Gastrocnemius medialis (tissue), 4 donors: ENCODE results near the gene LCT. TPM values are rescaled to one million over a fixed set of nuclear protein-coding genes. Genes with fewer than 3 reads are reported as not detected.

ENCODE experiments used
- ATAC-seq, 2 donors: fragments of 150-250 bp; one replicate each; pipeline ENCODE4 v1.9.1; 2016
- DNase-seq, 2 donors: peaks; one replicate each; pipeline ENCODE4 v3.0.0-alpha.2; 2019
- H3K27ac ChIP-seq, 4 donors: fragments of 200-600 bp; sonication (generic); 1 replicate in 1 of 4; 2 replicates in 3 of 4; pipeline ENCODE4 v1.5.1; 2016 to 2018; ENCODE audit warnings: mild to moderate bottlenecking in 2 of 4, moderate library complexity in 1 of 4
- H3K27me3 ChIP-seq, 3 donors: fragments of 200-600 bp; sonication (generic) in 2 of 3; 1 replicate in 1 of 3; 2 replicates in 2 of 3; pipeline versions ENCODE4 v1.5.1 to v1.6.0; 2016 to 2019; ENCODE audit warnings: mild to moderate bottlenecking in 1 of 3, moderate library complexity in 1 of 3
- H3K36me3 ChIP-seq, 2 donors: fragments of 200-600 bp; sonication (generic) in 1 of 2; one replicate each; pipeline ENCODE4 v1.5.1; 2017 to 2018
- H3K4me1 ChIP-seq, 2 donors: fragments of 200-600 bp; sonication (generic) in 1 of 2; one replicate each; pipeline ENCODE4 v1.5.1; 2016 to 2017; ENCODE audit warnings: mild to moderate bottlenecking in 2 of 2
- H3K4me3 ChIP-seq, 4 donors: fragments of 200-600 bp; sonication (generic) in 3 of 4; 1 replicate in 1 of 4; 2 replicates in 3 of 4; pipeline ENCODE4 v1.5.1; 2016 to 2019; ENCODE audit warnings: mild to moderate bottlenecking in 2 of 4
- H3K9me3 ChIP-seq, 3 donors: fragments of 200-600 bp; sonication (generic) in 2 of 3; 1 replicate in 1 of 3; 2 replicates in 2 of 3; pipeline ENCODE4 v1.5.1; 2016 to 2019
- CTCF ChIP-seq, 5 experiments: fragments of 450-650 bp in 3 of 5; fragments of 200-600 bp in 2 of 5; sonication (generic) in 2 of 5; IDR thresholded peaks in 4 of 5; conservative IDR thresholded peaks in 1 of 5; 1 replicate in 4 of 5; 2 replicates in 1 of 5; pipeline ENCODE4 v1.5.1; 2016 to 2019; ENCODE audit warnings: antibody characterized with exemption in 5 of 5, mild to moderate bottlenecking in 3 of 5, moderate library complexity in 3 of 5
- POLR2A ChIP-seq, 2 donors: fragments of 450-650 bp; IDR thresholded peaks; one replicate each; pipeline ENCODE4 v1.6.1; 2017; ENCODE audit warnings: antibody characterized with exemption in 2 of 2, mild to moderate bottlenecking in 2 of 2, moderate library complexity in 2 of 2
- in situ Hi-C, 4 donors: fragments of 200-750 bp; cut with MboI; loops; one replicate each; pipeline versions ENCODE4 v1.15.0 to v1.8.0; 2017; ENCODE audit warnings: low sequenced_read_pairs in 4 of 4
- intact Hi-C: fragments of 100-400 bp; cut with DNase I; formaldehyde crosslinking; loops from one replicate; pipeline ENCODE4 v1.15.1; 2023; ENCODE audit warnings: low total_unique reads
- total RNA-seq, 4 donors: library from RNA; depleted of rRNA; stranded (reverse); fragments of >200 nt; gene quantifications; one replicate each; pipeline versions ENCODE4 v1.1.0 to v1.2.3, GENCODE V29; 2016

LCT gene
- total RNA-seq, 4 donors from 2014 or later, result 0.13 TPM; not detected in 3

- no peak overlapping the region for H3K4me3 ChIP-seq
- no peaks in the 10 kb centered on the region for H3K4me1 ChIP-seq
- H3K27me3 ChIP-seq, result no peaks in the 10 kb centered on the region
- H3K27ac ChIP-seq, result no peak overlapping the region
- DNase-seq (no peak), ATAC-seq (no peak)
- TF ChIP-seq CTCF (IDR thresholded peaks at IDR 0.05 in 4 of 5, conservative IDR thresholded peaks at IDR 0.05 in 1 of 5) (no peak), POLR2A (IDR thresholded peaks at IDR 0.05) (no peak)
- H3K9me3 ChIP-seq, result no peaks in the 10 kb centered on the region
- no peaks in the 10 kb centered on the region for H3K36me3 ChIP-seq
- intact Hi-C loops, result no loop called here
- in situ Hi-C loops, result no loop called here
These were observed 7.4 kb downstream of the LCT start for GRCh38 chr2:135829378-135830135.

GRCh38 chr2:135826544-135826943 is 10.4 kb downstream of the LCT start:
- ATAC-seq (no peak), DNase-seq (no peak)
- in situ Hi-C loops (no loop called here), intact Hi-C loops (no loop called here)
- Histone ChIP-seq H3K9me3 (no peaks in the 10 kb centered on the region), H3K36me3 (no peaks in the 10 kb centered on the region), H3K4me1 (no peaks in the 10 kb centered on the region), H3K27ac (no peak overlapping the region), H3K27me3 (no peaks in the 10 kb centered on the region), H3K4me3 (no peak overlapping the region)
- TF ChIP-seq POLR2A (IDR thresholded peaks at IDR 0.05) (no peak), CTCF (IDR thresholded peaks at IDR 0.05 in 4 of 5, conservative IDR thresholded peaks at IDR 0.05 in 1 of 5) (no peak)

GRCh38 chr2:135825550-135826176 is 11.3 kb downstream of the LCT start:
- TF ChIP-seq CTCF (IDR thresholded peaks at IDR 0.05 in 4 of 5, conservative IDR thresholded peaks at IDR 0.05 in 1 of 5) (no peak), POLR2A (IDR thresholded peaks at IDR 0.05) (no peak)
- no peak overlapping the region for H3K27ac ChIP-seq
- no peaks in the 10 kb centered on the region for H3K4me1 ChIP-seq
- H3K9me3 ChIP-seq, result no peaks in the 10 kb centered on the region
- no peaks in the 10 kb centered on the region for H3K27me3 ChIP-seq
- in situ Hi-C loops, result no loop called here
- DNase-seq (no peak), ATAC-seq (no peak)
- H3K36me3 ChIP-seq, result no peaks in the 10 kb centered on the region
- intact Hi-C loops, result no loop called here
- H3K4me3 ChIP-seq, result no peak overlapping the region

- Histone ChIP-seq H3K9me3 (no peaks in the 10 kb centered on the region), H3K27me3 (no peaks in the 10 kb centered on the region), H3K4me1 (no peaks in the 10 kb centered on the region), H3K27ac (no peak overlapping the region), H3K4me3 (no peak overlapping the region), H3K36me3 (no peaks in the 10 kb centered on the region)
- ATAC-seq, result no peak
- no peak for TF ChIP-seq CTCF (IDR thresholded peaks at IDR 0.05 in 4 of 5, conservative IDR thresholded peaks at IDR 0.05 in 1 of 5)
- no peak for TF ChIP-seq POLR2A (IDR thresholded peaks at IDR 0.05)
- DNase-seq, result no peak
- in situ Hi-C loops (no loop called here), intact Hi-C loops (no loop called here)
These were observed 11.9 kb downstream of the LCT start for GRCh38 chr2:135825131-135825530.
